IMR-90 (cell line): ENCODE results near the gene ITM2B. TPM values are rescaled to one million over a fixed set of nuclear protein-coding genes. Genes with fewer than 3 reads are reported as not detected.

Experiments used
- ATAC-seq: fragments of 200-7000 bp; cut with Tn5 transposase; 2 replicates; pipeline ENCODE4 v1.9.1; 2020; ENCODE audit warnings: low read depth, mild to moderate bottlenecking, moderate library complexity
- BruUV-seq: library from RNA; stranded (reverse); fragments of 400-500 nt; replicated peaks from 2 replicates; lab custom pipeline; 2021; lab: Mats Ljungman, UMichigan
- CTCF ChIA-PET: fragments of 300-600 bp; formaldehyde crosslinking; extraction: SDS; loops from one replicate; lab custom pipeline; 2021; ENCODE audit warnings: antibody characterized with exemption; lab: Yijun Ruan, JAX
- POLR2A ChIA-PET: fragments of 300-600 bp; sonication (Branson Sonifier 250); formaldehyde crosslinking; loops from one replicate; lab custom pipeline; 2022; ENCODE audit warnings: antibody characterized with exemption; ENCODE audit not compliant: unreplicated experiment; lab: Charles Lee
- DNase-seq: peaks from one replicate; pipeline ENCODE4 v3.0.0; 2013
- H2AFZ ChIP-seq: replicated peaks from 2 replicates; pipeline ENCODE3; 2013; ENCODE audit warnings: low read length, mild to moderate bottlenecking; ENCODE audit not compliant: poor library complexity
- H2AK5ac ChIP-seq: 2 replicates; pipeline ENCODE4 v1.6.1; 2013; ENCODE audit warnings: low read depth, low read length, inconsistent platforms
- H2AK9ac ChIP-seq: replicated peaks from 2 replicates; pipeline ENCODE3; 2013; ENCODE audit warnings: mild to moderate bottlenecking, low read depth, low read length, moderate library complexity; ENCODE audit not compliant: poor library complexity
- H2BK120ac ChIP-seq: 2 replicates; pipeline ENCODE4 v1.6.1; 2013; ENCODE audit warnings: low read depth, low read length, inconsistent platforms
- H2BK15ac ChIP-seq: 3 replicates; pipeline ENCODE4 v1.6.1; 2013; ENCODE audit warnings: low read depth, low read length, inconsistent platforms
- H2BK20ac ChIP-seq: 2 replicates; pipeline ENCODE4 v1.6.1; 2013; ENCODE audit warnings: low read depth, mild to moderate bottlenecking, inconsistent platforms, low read length, moderate library complexity
- H2BK5ac ChIP-seq: 2 replicates; pipeline ENCODE4 v1.6.1; 2013; ENCODE audit warnings: mild to moderate bottlenecking, low read depth, low read length, inconsistent platforms; ENCODE audit not compliant: poor library complexity, severe bottlenecking
- H3K14ac ChIP-seq: replicated peaks from 2 replicates; pipeline ENCODE4 v1.6.1; 2013; ENCODE audit warnings: low read depth, low read length, inconsistent platforms
- H3K18ac ChIP-seq: 2 replicates; pipeline ENCODE4 v1.6.1; 2013; ENCODE audit warnings: low read depth, low read length, control low read depth
- H3K23ac ChIP-seq: 2 replicates; pipeline ENCODE4 v1.6.1; 2013; ENCODE audit warnings: low read depth, low read length, inconsistent platforms
- H3K27ac ChIP-seq: 2 replicates; pipeline ENCODE4 v1.5.1; 2013; ENCODE audit warnings: mild to moderate bottlenecking, control low read depth, low read length; ENCODE audit not compliant: insufficient read depth
- H3K27me3 ChIP-seq: 2 replicates; pipeline ENCODE4 v1.6.1; 2013; ENCODE audit warnings: low read length; ENCODE audit not compliant: control insufficient read depth, insufficient read depth
- H3K36me3 ChIP-seq: 2 replicates; pipeline ENCODE4 v1.6.1; 2013; ENCODE audit warnings: low read length, mixed read lengths; ENCODE audit not compliant: control insufficient read depth, insufficient read depth
- H3K4ac ChIP-seq: 2 replicates; pipeline ENCODE4 v1.6.1; 2013; ENCODE audit warnings: low read depth, low read length, inconsistent platforms
- H3K4me1 ChIP-seq: 2 replicates; pipeline ENCODE4 v1.6.1; 2013; ENCODE audit warnings: low read length, mixed read lengths; ENCODE audit not compliant: control insufficient read depth, insufficient read depth
- H3K4me2 ChIP-seq: 2 replicates; pipeline ENCODE4 v1.6.1; 2013; ENCODE audit warnings: low read depth, mild to moderate bottlenecking, control low read depth, low read length, moderate library complexity
- H3K4me3 ChIP-seq: 2 replicates; pipeline ENCODE4 v1.5.1; 2013; ENCODE audit warnings: low read depth, mild to moderate bottlenecking, control low read depth, low read length, moderate library complexity; ENCODE audit not compliant: insufficient read depth
- H3K56ac ChIP-seq: 2 replicates; pipeline ENCODE4 v1.6.1; 2013; ENCODE audit warnings: low read length, inconsistent platforms; ENCODE audit not compliant: insufficient read depth; ENCODE audit errors: extremely low read depth
- H3K79me1 ChIP-seq, 2 experiments: 2 replicates each; pipeline ENCODE4 v1.6.1; 2013; ENCODE audit warnings: low read length in 2 of 2, inconsistent platforms in 1 of 2, low read depth in 1 of 2
- H3K9ac ChIP-seq: 2 replicates; pipeline ENCODE4 v1.6.1; 2013; ENCODE audit warnings: low read depth, low read length, control low read depth
- H3K9me1 ChIP-seq: 2 replicates; pipeline ENCODE4 v1.6.1; 2013; ENCODE audit warnings: low read length, inconsistent platforms; ENCODE audit not compliant: insufficient read depth
- H3K9me3 ChIP-seq: 2 replicates; pipeline ENCODE4 v1.6.1; 2013; ENCODE audit warnings: low read length; ENCODE audit not compliant: control insufficient read depth, insufficient read depth
- H4K20me1 ChIP-seq: 2 replicates; pipeline ENCODE4 v1.6.1; 2013; ENCODE audit warnings: low read length, inconsistent platforms; ENCODE audit not compliant: insufficient read depth
- H4K5ac ChIP-seq: 2 replicates; pipeline ENCODE4 v1.6.1; 2013; ENCODE audit warnings: mild to moderate bottlenecking, low read depth, low read length, control low read depth
- H4K8ac ChIP-seq, 2 experiments: 2 replicates each; pipeline ENCODE4 v1.6.1; 2013; ENCODE audit warnings: low read depth in 2 of 2, low read length in 2 of 2, control low read depth in 1 of 2, inconsistent platforms in 1 of 2
- H4K91ac ChIP-seq: 2 replicates; pipeline ENCODE4 v1.6.1; 2013; ENCODE audit warnings: low read depth, low read length, inconsistent platforms; ENCODE audit not compliant: insufficient read depth
- CEBPB ChIP-seq: IDR thresholded peaks from 2 replicates; pipeline ENCODE4 v1.6.1; 2012; ENCODE audit warnings: low read depth, low read length, improper control_type of control experiment
- CHD1 ChIP-seq: IDR thresholded peaks from 2 replicates; pipeline ENCODE4 v1.6.1; 2012; ENCODE audit warnings: low read depth, low read length, improper control_type of control experiment
- FOS ChIP-seq: fragments of 150-350 bp; IDR thresholded peaks from 2 replicates; pipeline ENCODE4 v1.6.1; 2016; ENCODE audit warnings: low read depth, low read length
- MXI1 ChIP-seq: IDR thresholded peaks from 2 replicates; pipeline ENCODE4 v1.6.1; 2012; ENCODE audit warnings: low read depth, mild to moderate bottlenecking, low read length, moderate library complexity, borderline replicate concordance
- RAD21 ChIP-seq: IDR thresholded peaks from 2 replicates; pipeline ENCODE4 v1.6.1; 2012; ENCODE audit warnings: low read length, improper control_type of control experiment
- RCOR1 ChIP-seq: IDR thresholded peaks from 2 replicates; pipeline ENCODE4 v1.6.1; 2012; ENCODE audit warnings: mild to moderate bottlenecking, low read length, improper control_type of control experiment; ENCODE audit not compliant: insufficient replicate concordance
- SMC3 ChIP-seq: fragments of 150-350 bp; IDR thresholded peaks from 2 replicates; pipeline ENCODE4 v1.6.1; 2016; ENCODE audit warnings: low read depth, mild to moderate bottlenecking, antibody characterized with exemption, low read length, moderate library complexity
- WGBS, 2 experiments: methylation state at CpG; one replicate each; pipeline versions ENCODE4 v1.1.5 to v1.1.7; 2013; ENCODE audit warnings: missing lambda C conversion rate in 2 of 2; ENCODE audit not compliant: insufficient read length in 1 of 2; ENCODE audit errors: extremely low coverage in 2 of 2; 5-methylcytosine and 5-hydroxymethylcytosine counted together
- dilution Hi-C: fragments of 300-500 bp; cut with HindIII; formaldehyde crosslinking; loops from one replicate; pipeline ENCODE4 v1.14.3; 2018; ENCODE audit warnings: low sequenced_read_pairs; ENCODE audit not compliant: unreplicated experiment
- in situ Hi-C: fragments of 300-500 bp; cut with MboI; formaldehyde crosslinking; loops from 3 replicates; pipeline ENCODE4 v1.14.3; 2019; ENCODE audit warnings: low sequenced_read_pairs, inconsistent platforms, mixed read lengths
- intact Hi-C: fragments of 100-400 bp; cut with micrococcal nuclease; formaldehyde crosslinking; loops from 2 replicates; pipeline ENCODE4 v1.10.0; 2022
- polyA plus RNA-seq, 3 experiments: library from polyadenylated mRNA; depleted of rRNA; stranded (reverse); fragments of >200 nt; gene quantifications; 2 replicates each; pipeline ENCODE4 v1.2.3, GENCODE V29; 2012; ENCODE audit warnings: low replicate concordance in 1 of 3
- total RNA-seq: library from RNA; depleted of rRNA; stranded (reverse); fragments of >200 nt; gene quantifications from 2 replicates; pipeline ENCODE4 v1.2.3, GENCODE V29; 2012
- TF ChIP-seq, protein P1 (sequence below): conservative IDR thresholded peaks from 2 replicates; pipeline ENCODE4 v1.5.1; 2012; ENCODE audit warnings: mild to moderate bottlenecking, low read depth, low read length, improper control_type of control experiment

Gene ITM2B
- total and polyA plus RNA-seq, 2 of the 4 experiments (the other 2 are of a cell fraction) = 51.1 to 158 TPM

DNA sequence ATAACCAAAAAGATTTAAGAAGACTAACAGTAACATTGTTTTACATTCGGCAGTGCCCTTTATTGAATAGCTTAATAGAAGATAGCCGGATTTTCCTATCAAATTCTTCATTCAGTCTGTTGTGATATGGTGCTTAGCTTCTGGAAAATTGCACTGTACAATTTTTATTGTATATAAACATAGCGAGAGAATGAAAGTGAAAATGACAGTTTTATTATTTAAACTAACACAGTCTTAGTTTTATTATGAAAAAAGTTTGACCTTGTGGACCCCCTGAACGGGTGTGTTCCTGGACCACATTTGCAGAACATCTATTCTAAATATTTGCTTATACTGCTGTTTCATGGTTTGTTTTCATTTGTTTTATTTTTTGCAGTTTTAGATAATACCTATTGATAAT lies 8.6 kb downstream of the ITM2B start:
- in situ Hi-C loops = no loop called here
- Histone ChIP-seq H3K14ac (no peak overlapping the region), H3K9me3 (peaks cover 3% of the 10 kb centered on the region; the same call in 1 of the 2 replicates), H3K36me3 (peaks cover 2% of the 10 kb centered on the region; the same call in 1 of the 2 replicates), H3K27me3 (no peaks in the 10 kb centered on the region), H3K4me3 (no peak overlapping the region), H2BK20ac (no peak overlapping the region), H2BK5ac (no peak overlapping the region), H2BK120ac (no peak overlapping the region), H2BK15ac (no peak overlapping the region), H3K4me2 (no peak overlapping the region), H2AK5ac (no peak overlapping the region), H3K79me1 (peaks cover 13 to 28% of the 10 kb centered on the region in 2 experiments), H3K4me1 (peaks cover 2% of the 10 kb centered on the region), H4K5ac (no peak overlapping the region), H3K9ac (no peak overlapping the region), H2AK9ac (no peak overlapping the region), H2AFZ (no peak overlapping the region), H3K4ac (no peak overlapping the region), H4K91ac (no peak overlapping the region), H3K9me1 (peaks cover 3% of the 10 kb centered on the region; the same call in 1 of the 2 replicates), H3K56ac (no peak overlapping the region), H4K20me1 (peaks cover 9% of the 10 kb centered on the region; the same call in 1 of the 2 replicates), H4K8ac (no peak overlapping the region), H3K23ac (no peak overlapping the region), H3K18ac (no peak overlapping the region), H3K27ac (no peak overlapping the region)
- ChIA-PET CTCF (no interaction called here), POLR2A (no interaction called here)
- DNase-seq (no peak), ATAC-seq (no peak)
- no CpG with 5 or more reads among the region's 4 CpGs for WGBS, 2 experiments
- no TSS peak for BruUV-seq
- dilution Hi-C loops = no loop called here
- intact Hi-C loops = no loop called here
- TF ChIP-seq CHD1 = no peak
- no peak for TF ChIP-seq SMC3
- no peak for TF ChIP-seq CEBPB
- TF ChIP-seq FOS = no peak
- TF ChIP-seq, protein P1, sequence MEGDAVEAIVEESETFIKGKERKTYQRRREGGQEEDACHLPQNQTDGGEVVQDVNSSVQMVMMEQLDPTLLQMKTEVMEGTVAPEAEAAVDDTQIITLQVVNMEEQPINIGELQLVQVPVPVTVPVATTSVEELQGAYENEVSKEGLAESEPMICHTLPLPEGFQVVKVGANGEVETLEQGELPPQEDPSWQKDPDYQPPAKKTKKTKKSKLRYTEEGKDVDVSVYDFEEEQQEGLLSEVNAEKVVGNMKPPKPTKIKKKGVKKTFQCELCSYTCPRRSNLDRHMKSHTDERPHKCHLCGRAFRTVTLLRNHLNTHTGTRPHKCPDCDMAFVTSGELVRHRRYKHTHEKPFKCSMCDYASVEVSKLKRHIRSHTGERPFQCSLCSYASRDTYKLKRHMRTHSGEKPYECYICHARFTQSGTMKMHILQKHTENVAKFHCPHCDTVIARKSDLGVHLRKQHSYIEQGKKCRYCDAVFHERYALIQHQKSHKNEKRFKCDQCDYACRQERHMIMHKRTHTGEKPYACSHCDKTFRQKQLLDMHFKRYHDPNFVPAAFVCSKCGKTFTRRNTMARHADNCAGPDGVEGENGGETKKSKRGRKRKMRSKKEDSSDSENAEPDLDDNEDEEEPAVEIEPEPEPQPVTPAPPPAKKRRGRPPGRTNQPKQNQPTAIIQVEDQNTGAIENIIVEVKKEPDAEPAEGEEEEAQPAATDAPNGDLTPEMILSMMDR = no peak
- no peak for TF ChIP-seq MXI1
- no peak for TF ChIP-seq RCOR1
- TF ChIP-seq RAD21 = no peak
